Measurements from ENCODE around the gene GMDS.

GMDS gene

GRCh38 chr6:1639430-1639829, 606.0 kb downstream of the GMDS start:
- no peak overlapping the region for H3K4me2 ChIP-seq (ENCODE audit: low read length)
- H4K12ac ChIP-seq (ENCODE audit: low read depth, low read length) = no peak overlapping the region
- no peak overlapping the region for H3K18ac ChIP-seq (ENCODE audit: low read length)
- no peaks in the 10 kb centered on the region for H3K79me2 ChIP-seq (ENCODE audit: control insufficient read depth, insufficient read depth, low read length, poor library complexity)
- H3K79me1 ChIP-seq (ENCODE audit: low read length) = no peaks in the 10 kb centered on the region
- H3K23ac ChIP-seq (ENCODE audit: low read length) = no peak overlapping the region
- no peak overlapping the region for H3K4me3 ChIP-seq (ENCODE audit: low read depth, low read length)
- H2BK12ac ChIP-seq (ENCODE audit: low read length) = no peak overlapping the region
- H3K27ac ChIP-seq (ENCODE audit: low read depth, low read length) = no peak overlapping the region
- H2AFZ ChIP-seq (ENCODE audit: insufficient read depth, low read length, poor library complexity) = no peak overlapping the region
- no peak overlapping the region for H2AK5ac ChIP-seq (ENCODE audit: low read length)
- DNase-seq = no peak
- WGBS (ENCODE audit: extremely low coverage, insufficient coverage, insufficient read length) = no CpG with 5 or more reads among the region's 9 CpGs
- no peak overlapping the region for H3K9ac ChIP-seq (ENCODE audit: low read length)
- no peak overlapping the region for H2BK120ac ChIP-seq (ENCODE audit: insufficient read depth, low read length, poor library complexity)
- H4K8ac ChIP-seq (ENCODE audit: low read depth, low read length) = no peak overlapping the region
- no peak overlapping the region for H2BK5ac ChIP-seq (ENCODE audit: low read depth, low read length, poor library complexity)
- no peaks in the 10 kb centered on the region for H3K27me3 ChIP-seq (ENCODE audit: insufficient read depth, low read length)
- no peak overlapping the region for H3K4ac ChIP-seq (ENCODE audit: low read depth, low read length)
- H4K91ac ChIP-seq (ENCODE audit: low read depth, low read length) = no peak overlapping the region
- peaks cover 4% of the 10 kb centered on the region for H3K9me3 ChIP-seq (ENCODE audit: insufficient read depth, low read depth, low read length)
- no peak overlapping the region for H3K14ac ChIP-seq (ENCODE audit: low read length)
- H3K4me1 ChIP-seq (ENCODE audit: control insufficient read depth in 1 of 2, insufficient read depth in 2 of 2, low read length in 2 of 2) = peaks cover 3 to 14% of the 10 kb centered on the region in 2 experiments
- H3K36me3 ChIP-seq (ENCODE audit: control insufficient read depth in 1 of 2, insufficient read depth in 2 of 2, low read length in 2 of 2) = no peaks in the 10 kb centered on the region

- Histone ChIP-seq H4K91ac (ENCODE audit: low read depth, low read length) (no peak overlapping the region), H3K23ac (ENCODE audit: low read length) (no peak overlapping the region), H4K8ac (ENCODE audit: low read depth, low read length) (no peak overlapping the region), H2BK12ac (ENCODE audit: low read length) (no peak overlapping the region), H3K27ac (ENCODE audit: low read depth, low read length) (no peak overlapping the region), H3K9me3 (ENCODE audit: insufficient read depth, low read depth, low read length) (peaks cover 4% of the 10 kb centered on the region), H4K12ac (ENCODE audit: low read depth, low read length) (no peak overlapping the region), H3K79me2 (ENCODE audit: control insufficient read depth, insufficient read depth, low read length, poor library complexity) (no peaks in the 10 kb centered on the region), H3K4ac (ENCODE audit: low read depth, low read length) (no peak overlapping the region), H3K27me3 (ENCODE audit: insufficient read depth, low read length) (peaks cover 2% of the 10 kb centered on the region), H3K9ac (ENCODE audit: low read length) (no peak overlapping the region), H3K4me3 (ENCODE audit: low read depth, low read length) (no peak overlapping the region), H2AFZ (ENCODE audit: insufficient read depth, low read length, poor library complexity) (no peak overlapping the region), H3K14ac (ENCODE audit: low read length) (no peak overlapping the region), H3K36me3 (ENCODE audit: control insufficient read depth in 1 of 2, insufficient read depth in 2 of 2, low read length in 2 of 2) (no peaks in the 10 kb centered on the region), H2BK120ac (ENCODE audit: insufficient read depth, low read length, poor library complexity) (no peak overlapping the region), H3K79me1 (ENCODE audit: low read length) (no peaks in the 10 kb centered on the region), H3K4me2 (ENCODE audit: low read length) (no peak overlapping the region), H2AK5ac (ENCODE audit: low read length) (no peak overlapping the region), H3K4me1 (ENCODE audit: control insufficient read depth in 1 of 2, insufficient read depth in 2 of 2, low read length in 2 of 2) (peaks cover 3 to 14% of the 10 kb centered on the region in 2 experiments), H3K18ac (ENCODE audit: low read length) (no peak overlapping the region), H2BK5ac (ENCODE audit: low read depth, low read length, poor library complexity) (no peak overlapping the region)
- no CpG with 5 or more reads among the region's 20 CpGs for WGBS (ENCODE audit: extremely low coverage, insufficient coverage, insufficient read length)
- DNase-seq = peak in 1 of 2 donors; percentile 51
Observed at GRCh38 chr6:1636971-1637871, 608.2 kb downstream of the GMDS start.

DNA sequence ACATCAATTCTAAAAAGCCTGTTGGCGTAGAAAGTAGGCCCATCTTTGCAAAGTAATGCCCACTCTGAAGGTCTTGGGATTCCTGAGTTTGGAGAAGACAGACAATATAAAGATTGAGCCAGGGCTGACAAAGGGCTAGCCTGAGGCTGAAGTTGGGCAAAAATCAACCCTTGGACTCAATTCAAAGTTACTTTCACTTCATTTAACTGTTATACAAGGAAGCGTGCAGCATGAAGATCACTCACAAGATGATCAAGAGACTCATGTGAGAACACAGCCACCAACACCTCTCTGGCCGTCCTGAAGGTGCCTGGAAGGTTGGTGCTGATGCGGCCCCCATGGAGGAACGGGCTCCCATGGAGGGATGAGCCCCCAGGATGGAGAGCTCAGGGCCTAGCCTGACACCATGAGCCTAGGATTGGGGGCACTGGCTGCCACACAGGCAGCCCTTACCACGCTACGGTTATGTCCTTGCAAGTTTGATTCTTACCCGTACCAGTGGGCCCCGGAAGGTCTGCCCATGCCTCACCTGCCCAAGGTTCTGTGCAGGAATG, 609.1 kb downstream of the GMDS start:
- Histone ChIP-seq H4K12ac (ENCODE audit: low read depth, low read length) (no peak overlapping the region), H2BK120ac (ENCODE audit: insufficient read depth, low read length, poor library complexity) (no peak overlapping the region), H3K79me2 (ENCODE audit: control insufficient read depth, insufficient read depth, low read length, poor library complexity) (no peaks in the 10 kb centered on the region), H3K27me3 (ENCODE audit: insufficient read depth, low read length) (peaks cover 2% of the 10 kb centered on the region), H2BK5ac (ENCODE audit: low read depth, low read length, poor library complexity) (no peak overlapping the region), H3K79me1 (ENCODE audit: low read length) (no peaks in the 10 kb centered on the region), H4K91ac (ENCODE audit: low read depth, low read length) (no peak overlapping the region), H3K9ac (ENCODE audit: low read length) (no peak overlapping the region), H3K9me3 (ENCODE audit: insufficient read depth, low read depth, low read length) (peaks cover 4% of the 10 kb centered on the region), H3K4ac (ENCODE audit: low read depth, low read length) (no peak overlapping the region), H3K4me3 (ENCODE audit: low read depth, low read length) (no peak overlapping the region), H2BK12ac (ENCODE audit: low read length) (no peak overlapping the region), H3K18ac (ENCODE audit: low read length) (no peak overlapping the region), H3K36me3 (ENCODE audit: control insufficient read depth in 1 of 2, insufficient read depth in 2 of 2, low read length in 2 of 2) (no peaks in the 10 kb centered on the region), H2AFZ (ENCODE audit: insufficient read depth, low read length, poor library complexity) (no peak overlapping the region), H4K8ac (ENCODE audit: low read depth, low read length) (no peak overlapping the region), H3K4me1 (ENCODE audit: control insufficient read depth in 1 of 2, insufficient read depth in 2 of 2, low read length in 2 of 2) (peaks cover 0 to 10% of the 10 kb centered on the region in 2 experiments), H3K4me2 (ENCODE audit: low read length) (no peak overlapping the region), H3K27ac (ENCODE audit: low read depth, low read length) (no peak overlapping the region), H2AK5ac (ENCODE audit: low read length) (no peak overlapping the region), H3K23ac (ENCODE audit: low read length) (no peak overlapping the region), H3K14ac (ENCODE audit: low read length) (no peak overlapping the region)
- no CpG with 5 or more reads among the region's 9 CpGs for WGBS (ENCODE audit: extremely low coverage, insufficient coverage, insufficient read length)
- DNase-seq = no peak

- H3K18ac ChIP-seq (ENCODE audit: low read length) = no peak overlapping the region
- no peak overlapping the region for H3K9ac ChIP-seq (ENCODE audit: low read length)
- no peak overlapping the region for H3K4me3 ChIP-seq (ENCODE audit: low read depth, low read length)
- peaks cover 4% of the 10 kb centered on the region for H3K9me3 ChIP-seq (ENCODE audit: insufficient read depth, low read depth, low read length)
- no peaks in the 10 kb centered on the region for H3K79me2 ChIP-seq (ENCODE audit: control insufficient read depth, insufficient read depth, low read length, poor library complexity)
- H3K36me3 ChIP-seq (ENCODE audit: control insufficient read depth in 1 of 2, insufficient read depth in 2 of 2, low read length in 2 of 2) = no peaks in the 10 kb centered on the region
- no peak overlapping the region for H3K23ac ChIP-seq (ENCODE audit: low read length)
- H3K27ac ChIP-seq (ENCODE audit: low read depth, low read length) = no peak overlapping the region
- H4K8ac ChIP-seq (ENCODE audit: low read depth, low read length) = no peak overlapping the region
- H2BK120ac ChIP-seq (ENCODE audit: insufficient read depth, low read length, poor library complexity) = no peak overlapping the region
- no peak overlapping the region for H2BK12ac ChIP-seq (ENCODE audit: low read length)
- no peak overlapping the region for H3K4me2 ChIP-seq (ENCODE audit: low read length)
- H3K79me1 ChIP-seq (ENCODE audit: low read length) = no peaks in the 10 kb centered on the region
- no peak overlapping the region for H3K4ac ChIP-seq (ENCODE audit: low read depth, low read length)
- peaks cover 0 to 7% of the 10 kb centered on the region in 2 experiments for H3K4me1 ChIP-seq (ENCODE audit: control insufficient read depth in 1 of 2, insufficient read depth in 2 of 2, low read length in 2 of 2)
- H2AK5ac ChIP-seq (ENCODE audit: low read length) = no peak overlapping the region
- H4K12ac ChIP-seq (ENCODE audit: low read depth, low read length) = no peak overlapping the region
- no peak overlapping the region for H4K91ac ChIP-seq (ENCODE audit: low read depth, low read length)
- peaks cover 2% of the 10 kb centered on the region for H3K27me3 ChIP-seq (ENCODE audit: insufficient read depth, low read length)
- no peak overlapping the region for H3K14ac ChIP-seq (ENCODE audit: low read length)
- DNase-seq = no peak
- H2BK5ac ChIP-seq (ENCODE audit: low read depth, low read length, poor library complexity) = no peak overlapping the region
- H2AFZ ChIP-seq (ENCODE audit: insufficient read depth, low read length, poor library complexity) = no peak overlapping the region
- no CpG with 5 or more reads among the region's 23 CpGs for WGBS (ENCODE audit: extremely low coverage, insufficient coverage, insufficient read length)
Observed at GRCh38 chr6:1635305-1636010, 609.9 kb downstream of the GMDS start.
